Keratinocyte (primary cell): Measurements from ENCODE around the gene HMGCS1.

ENCODE experiments used
- CTCF ChIP-seq, 3 experiments: IDR thresholded peaks in 1 of 3; conservative IDR thresholded peaks in 1 of 3; optimal IDR thresholded peaks in 1 of 3; 2 replicates in 2 of 3; 3 replicates in 1 of 3; pipeline versions ENCODE3 to v1.5.1; 2011; ENCODE audit warnings: low read length in 3 of 3, mild to moderate bottlenecking in 3 of 3, moderate library complexity in 2 of 3, control low read depth in 1 of 3, inconsistent platforms in 1 of 3; ENCODE audit not compliant: insufficient read depth in 2 of 3; ENCODE audit errors: extremely low read depth in 1 of 3
- EZH2 ChIP-seq: IDR thresholded peaks from one replicate; pipeline ENCODE4 v1.6.1; 2012; ENCODE audit warnings: inconsistent platforms, mild to moderate bottlenecking, low read length, moderate library complexity

GRCh38 chr5:43354774-43355173, 41.6 kb upstream of the HMGCS1 start:
- no peak for TF ChIP-seq CTCF (optimal IDR thresholded peaks at IDR 0.05 in 1 of 3, IDR thresholded peaks at IDR 0.05 in 1 of 3, conservative IDR thresholded peaks at IDR 0.05 in 1 of 3; ENCODE audit: extremely low read depth in 1 of 3, insufficient read depth in 2 of 3, low read length in 3 of 3)
- TF ChIP-seq EZH2, result no peak
